PC-3 (cell line): ENCODE results near the gene NUAK2. TPM values are rescaled to one million over a fixed set of nuclear protein-coding genes. Genes with fewer than 3 reads are reported as not detected.

Experiments used
- ATAC-seq: fragments of 200-7000 bp; cut with Tn5 transposase; 2 replicates; pipeline ENCODE4 v1.9.1; 2020; ENCODE audit warnings: mild to moderate bottlenecking, moderate library complexity
- BruUV-seq: library from RNA; stranded (reverse); fragments of 400-500 nt; replicated peaks from 2 replicates; lab custom pipeline; 2021; lab: Mats Ljungman, UMichigan
- CTCF ChIA-PET: fragments of 300-600 bp; sonication (Branson Sonifier 250); formaldehyde crosslinking; loops from one replicate; lab custom pipeline; 2022; ENCODE audit warnings: antibody characterized with exemption; lab: Charles Lee
- POLR2A ChIA-PET: fragments of 300-600 bp; sonication (Branson Sonifier 250); formaldehyde crosslinking; loops from one replicate; lab custom pipeline; 2022; ENCODE audit warnings: antibody characterized with exemption; ENCODE audit not compliant: unreplicated experiment; lab: Charles Lee
- DNase-seq: peaks from one replicate; pipeline ENCODE4 v3.0.0-alpha.2; 2015
- H2AFZ ChIP-seq: fragments of 300-600 bp; sonication (generic); 2 replicates; pipeline ENCODE4 v1.6.0; 2016; ENCODE audit warnings: antibody characterized with exemption, low read length
- H3F3A ChIP-seq: fragments of 300-600 bp; sonication (generic); one replicate; pipeline ENCODE4 v1.6.0; 2017; ENCODE audit warnings: antibody characterized with exemption, low read length, control low read depth, mild to moderate bottlenecking; ENCODE audit not compliant: unreplicated experiment
- H3K27ac ChIP-seq: fragments of 300-600 bp; sonication (generic); 2 replicates; pipeline ENCODE4 v1.5.1; 2016; ENCODE audit warnings: mild to moderate bottlenecking, low read length
- H3K27me3 ChIP-seq: fragments of 300-600 bp; sonication (generic); 2 replicates; pipeline ENCODE4 v1.6.1; 2016; ENCODE audit warnings: low read length, mixed read lengths
- H3K36me3 ChIP-seq: fragments of 300-600 bp; sonication (generic); 2 replicates; pipeline ENCODE4 v1.6.1; 2016; ENCODE audit warnings: low read depth, mixed run types, low read length, mixed read lengths
- H3K4me1 ChIP-seq: fragments of 300-600 bp; sonication (generic); 2 replicates; pipeline ENCODE4 v1.5.1; 2016; ENCODE audit warnings: low read length; ENCODE audit not compliant: insufficient read depth
- H3K4me2 ChIP-seq: fragments of 300-600 bp; sonication (generic); 2 replicates; pipeline ENCODE4 v1.6.0; 2016; ENCODE audit warnings: low read length
- H3K4me3 ChIP-seq: fragments of 300-600 bp; sonication (generic); 2 replicates; pipeline ENCODE4 v1.5.1; 2016; ENCODE audit warnings: mild to moderate bottlenecking, low read length, mixed read lengths
- H3K79me2 ChIP-seq: fragments of 300-600 bp; sonication (generic); 2 replicates; pipeline ENCODE4 v1.6.1; 2017; ENCODE audit warnings: low read length, mixed read lengths
- H3K9ac ChIP-seq: fragments of 300-600 bp; sonication (generic); 2 replicates; pipeline ENCODE4 v1.6.0; 2016; ENCODE audit warnings: mild to moderate bottlenecking, low read length
- H3K9me2 ChIP-seq: fragments of 300-600 bp; sonication (generic); replicated peaks from 2 replicates; pipeline ENCODE4 v1.6.1; 2016; ENCODE audit warnings: mixed run types, low read length, mixed read lengths
- H3K9me3 ChIP-seq: fragments of 300-600 bp; sonication (generic); 2 replicates; pipeline ENCODE4 v1.6.1; 2016; ENCODE audit warnings: low read length, mixed read lengths
- H4K20me1 ChIP-seq: fragments of 300-600 bp; sonication (generic); 2 replicates; pipeline ENCODE4 v1.6.1; 2016; ENCODE audit warnings: low read length, mixed read lengths
- EZH2 ChIP-seq: fragments of 300-600 bp; sonication (generic); IDR thresholded peaks from one replicate; pipeline ENCODE4 v1.6.1; 2017; ENCODE audit warnings: antibody characterized with exemption, mild to moderate bottlenecking, low read length; ENCODE audit not compliant: unreplicated experiment
- EZH2phosphoT487 ChIP-seq: fragments of 300-600 bp; sonication (generic); IDR thresholded peaks from 2 replicates; pipeline ENCODE4 v1.6.1; 2018; ENCODE audit warnings: mild to moderate bottlenecking, antibody characterized with exemption, low read length, borderline replicate concordance
- intact Hi-C: fragments of 100-400 bp; cut with micrococcal nuclease; formaldehyde crosslinking; loops from 2 replicates; pipeline ENCODE4 v1.9.0; 2023
- total RNA-seq: library from RNA; depleted of rRNA; stranded (reverse); fragments of >200 nt; gene quantifications from 2 replicates; pipeline ENCODE4 v1.2.3, GENCODE V29; 2014
- TF ChIP-seq, protein P1 (sequence below): fragments of 300-600 bp; sonication (generic); conservative IDR thresholded peaks from 2 replicates; pipeline ENCODE4 v1.5.1; 2017; ENCODE audit warnings: antibody characterized with exemption, low read depth, mild to moderate bottlenecking, low read length

NUAK2 gene
- total RNA-seq, 1 experiment from 2014 or later = 3.8 TPM

DNA sequence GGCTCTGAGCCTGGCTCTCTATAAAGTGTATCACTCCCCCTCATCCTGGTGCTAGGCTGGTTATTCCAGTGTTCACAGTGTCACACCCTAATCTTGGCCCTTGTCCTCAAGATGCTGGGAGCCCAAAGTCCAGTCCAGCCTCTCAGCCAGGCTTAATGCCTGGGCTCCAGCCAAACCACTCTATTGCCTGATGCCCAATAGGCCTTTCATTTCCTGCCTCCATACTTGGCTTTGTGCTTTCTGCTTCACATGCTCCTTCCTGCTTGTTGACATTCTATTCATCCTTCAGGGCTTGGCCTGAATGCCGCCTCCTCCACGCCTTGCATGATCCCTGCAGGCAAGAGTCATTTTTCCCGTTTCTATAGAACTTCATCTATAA lies 33.5 kb upstream of the NUAK2 start:
- CTCF ChIA-PET = interaction anchor here (1.3 to 1.8 kb wide), 2 partner anchors 18 to 130 kb away, joined by 13 to 45 read pairs; no protein-coding TSS in a partner anchor
- Histone ChIP-seq H3K9me2 (no peaks in the 10 kb centered on the region), H3F3A (no peaks in the 10 kb centered on the region), H3K27ac (peak overlapping the region; percentile 52), H3K4me3 (no peak overlapping the region), H3K4me2 (peak overlapping the region; percentile 23), H2AFZ (no peak overlapping the region), H4K20me1 (no peaks in the 10 kb centered on the region), H3K27me3 (peaks cover 14% of the 10 kb centered on the region), H3K36me3 (no peaks in the 10 kb centered on the region), H3K79me2 (no peaks in the 10 kb centered on the region), H3K9ac (no peak overlapping the region), H3K9me3 (no peaks in the 10 kb centered on the region), H3K4me1 (peaks cover 18% of the 10 kb centered on the region)
- ATAC-seq (peak; percentile 58), DNase-seq (peak; percentile 87)
- intact Hi-C loops = loop anchor here (2.0 kb wide), 1 partner anchor 68 kb away; the partner anchor contains the start of gene LEMD1
- no TSS peak for BruUV-seq
- POLR2A ChIA-PET = no interaction called here
- TF ChIP-seq EZH2 (no peak), EZH2phosphoT487 (no peak)
- TF ChIP-seq, protein P1, sequence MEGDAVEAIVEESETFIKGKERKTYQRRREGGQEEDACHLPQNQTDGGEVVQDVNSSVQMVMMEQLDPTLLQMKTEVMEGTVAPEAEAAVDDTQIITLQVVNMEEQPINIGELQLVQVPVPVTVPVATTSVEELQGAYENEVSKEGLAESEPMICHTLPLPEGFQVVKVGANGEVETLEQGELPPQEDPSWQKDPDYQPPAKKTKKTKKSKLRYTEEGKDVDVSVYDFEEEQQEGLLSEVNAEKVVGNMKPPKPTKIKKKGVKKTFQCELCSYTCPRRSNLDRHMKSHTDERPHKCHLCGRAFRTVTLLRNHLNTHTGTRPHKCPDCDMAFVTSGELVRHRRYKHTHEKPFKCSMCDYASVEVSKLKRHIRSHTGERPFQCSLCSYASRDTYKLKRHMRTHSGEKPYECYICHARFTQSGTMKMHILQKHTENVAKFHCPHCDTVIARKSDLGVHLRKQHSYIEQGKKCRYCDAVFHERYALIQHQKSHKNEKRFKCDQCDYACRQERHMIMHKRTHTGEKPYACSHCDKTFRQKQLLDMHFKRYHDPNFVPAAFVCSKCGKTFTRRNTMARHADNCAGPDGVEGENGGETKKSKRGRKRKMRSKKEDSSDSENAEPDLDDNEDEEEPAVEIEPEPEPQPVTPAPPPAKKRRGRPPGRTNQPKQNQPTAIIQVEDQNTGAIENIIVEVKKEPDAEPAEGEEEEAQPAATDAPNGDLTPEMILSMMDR = no peak

DNA sequence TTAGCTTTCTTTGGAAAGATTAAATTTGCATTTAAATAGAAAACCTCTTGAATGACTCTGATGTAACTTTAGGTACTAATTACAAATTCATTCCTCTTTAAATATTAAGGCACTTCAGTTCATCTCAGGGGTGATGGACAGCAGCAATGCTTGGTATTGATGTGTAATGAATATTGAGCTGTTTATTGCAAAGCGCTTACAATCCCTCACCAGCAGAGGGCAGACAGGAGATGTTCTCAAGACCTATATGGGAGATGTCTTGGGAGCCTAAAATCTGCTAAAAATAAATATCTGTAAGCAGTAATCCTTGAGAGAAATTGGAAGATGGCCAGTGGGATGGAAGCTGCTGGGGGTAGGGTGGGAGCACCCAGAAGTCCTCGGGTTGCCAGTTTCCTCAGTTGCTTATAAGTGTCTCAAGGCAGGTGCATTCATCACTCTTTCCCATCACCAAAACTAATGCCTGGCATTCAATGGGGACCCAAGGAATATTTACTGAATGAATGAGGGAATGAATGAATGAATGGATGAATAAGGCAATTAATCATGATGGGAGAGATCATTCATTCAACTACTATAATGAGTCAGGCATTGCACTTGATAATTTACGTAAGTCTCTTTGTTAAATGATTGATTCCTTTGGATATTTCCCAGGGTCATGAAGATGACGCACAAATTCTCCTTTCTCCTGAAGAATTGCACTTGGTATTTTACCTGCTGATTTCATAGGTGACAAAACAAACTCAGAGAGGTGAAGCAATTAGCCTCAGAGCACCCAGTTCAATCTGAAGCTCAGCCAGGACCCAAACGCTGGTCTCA lies 32.9 kb upstream of the NUAK2 start:
- H3K4me3 ChIP-seq = no peak overlapping the region
- no TSS peak for BruUV-seq
- intact Hi-C loops = loop anchor here (1.0 to 2.0 kb wide), 4 partner anchors 20 to 170 kb away; partner anchors contain the start of gene LEMD1
- peaks cover 18% of the 10 kb centered on the region for H3K4me1 ChIP-seq
- H3K4me2 ChIP-seq = peak overlapping the region; percentile 23
- no peaks in the 10 kb centered on the region for H3K9me3 ChIP-seq
- POLR2A ChIA-PET = no interaction called here
- no peak overlapping the region for H2AFZ ChIP-seq
- H3K9me2 ChIP-seq = no peaks in the 10 kb centered on the region
- no peaks in the 10 kb centered on the region for H3F3A ChIP-seq
- peaks cover 8% of the 10 kb centered on the region for H3K27me3 ChIP-seq
- no peak for TF ChIP-seq EZH2
- TF ChIP-seq, protein P1 = peak; percentile 95
- ATAC-seq = peak; percentile 61
- H3K9ac ChIP-seq = no peak overlapping the region
- no peaks in the 10 kb centered on the region for H3K79me2 ChIP-seq
- H3K36me3 ChIP-seq = no peaks in the 10 kb centered on the region
- peak; percentile 84 for DNase-seq
- H4K20me1 ChIP-seq = no peaks in the 10 kb centered on the region
- CTCF ChIA-PET = interaction anchor here (0.5 to 1.8 kb wide), 17 partner anchors 14 to 215 kb away, joined by 3 to 45 read pairs (median 4); no protein-coding TSS in a partner anchor
- H3K27ac ChIP-seq = peak overlapping the region; percentile 52
